Ecto neural progenitor cell (in vitro differentiated cells): ENCODE data around the gene HNRNPCL4.
"Not testable (repeated sequence)": the region's sequence is repeated elsewhere in the genome, so short reads cannot be mapped to it uniquely, and the experiment has no call there.

Experiments used
- DNase-seq: peaks from one replicate; pipeline ENCODE4 v3.0.0-alpha.2; 2018; ENCODE audit warnings: low spot score

The HNRNPCL4 gene

GRCh38 chr1:13165531-13165930 lies at the start of gene HNRNPCL4:
TSS of gene HNRNPCL4 (minus strand) at chr1:13165631. CDS start at chr1:13165467, 164 bp downstream.
- DNase-seq = not testable (repeated sequence)

DNA sequence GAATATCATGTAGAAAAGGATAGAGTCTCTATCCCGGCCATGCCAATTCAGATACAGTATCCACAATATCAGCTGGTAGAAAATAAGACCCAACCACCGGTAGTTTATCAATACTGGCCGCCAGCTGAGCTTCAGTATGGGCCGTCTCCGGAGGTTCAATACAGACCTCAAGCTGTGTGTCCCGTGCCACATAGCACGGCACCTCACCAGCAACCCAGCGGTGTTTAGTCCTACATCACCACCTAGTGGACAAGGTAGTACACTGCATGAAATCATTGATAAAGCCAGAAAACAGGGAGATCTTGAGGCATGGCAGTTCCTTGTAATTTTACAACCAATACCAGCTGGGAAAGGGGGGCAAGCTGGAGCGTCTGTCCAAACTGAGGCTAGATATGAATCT lies 43.3 kb upstream of the HNRNPCL4 start:
- DNase-seq = not testable (repeated sequence)

DNA sequence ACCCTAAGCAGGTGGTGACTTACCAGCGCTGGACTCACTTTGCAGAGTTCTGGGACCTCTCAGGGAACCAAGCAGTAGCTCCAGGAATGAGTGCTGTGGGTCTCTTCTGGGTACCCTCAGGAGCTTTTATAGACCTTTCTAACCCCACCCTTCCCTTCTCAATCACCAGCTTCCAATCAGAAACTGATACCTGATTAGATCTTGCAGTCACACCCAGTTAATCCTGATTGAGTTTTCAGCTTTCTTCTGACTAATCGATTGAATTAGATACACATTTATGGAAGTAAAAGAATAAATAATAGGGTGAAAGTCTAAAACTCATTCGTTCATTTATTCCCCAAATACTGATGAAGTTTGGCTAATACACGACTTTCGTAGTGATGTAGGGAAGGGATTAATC lies 35.9 kb upstream of the HNRNPCL4 start, which contains the start of gene PRAMEF13:
TSS of gene PRAMEF13 (minus strand) at position 101 of the 400 bp plus-strand sequence. CDS start 1,820 bp downstream, outside the sequence.
- DNase-seq = not testable (repeated sequence)

DNA sequence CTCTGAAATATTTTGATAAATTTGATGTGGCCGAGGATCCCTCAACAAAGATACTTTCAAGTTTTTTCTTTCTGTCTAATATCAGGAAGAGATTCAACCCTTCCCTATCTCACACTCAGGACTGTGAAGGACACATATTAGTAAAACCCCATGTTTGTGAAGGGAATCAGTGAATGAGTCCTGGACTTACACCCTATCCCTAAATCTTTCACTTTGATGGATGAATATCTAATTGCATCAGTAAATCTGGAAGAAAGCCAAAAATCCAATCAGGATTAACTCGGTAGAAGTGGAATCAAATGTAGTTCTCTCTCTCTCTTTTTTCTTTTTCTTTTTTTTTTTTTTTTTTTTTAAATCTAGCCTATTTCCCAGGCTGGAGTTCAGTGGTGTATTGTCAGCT lies 6.1 kb upstream of the HNRNPCL4 start, which contains the start of gene PRAMEF9:
TSS of gene PRAMEF9 (plus strand) at position 301 of the 400 bp plus-strand sequence. CDS start 3,433 bp downstream, outside the sequence.
- DNase-seq = not testable (repeated sequence)

DNA sequence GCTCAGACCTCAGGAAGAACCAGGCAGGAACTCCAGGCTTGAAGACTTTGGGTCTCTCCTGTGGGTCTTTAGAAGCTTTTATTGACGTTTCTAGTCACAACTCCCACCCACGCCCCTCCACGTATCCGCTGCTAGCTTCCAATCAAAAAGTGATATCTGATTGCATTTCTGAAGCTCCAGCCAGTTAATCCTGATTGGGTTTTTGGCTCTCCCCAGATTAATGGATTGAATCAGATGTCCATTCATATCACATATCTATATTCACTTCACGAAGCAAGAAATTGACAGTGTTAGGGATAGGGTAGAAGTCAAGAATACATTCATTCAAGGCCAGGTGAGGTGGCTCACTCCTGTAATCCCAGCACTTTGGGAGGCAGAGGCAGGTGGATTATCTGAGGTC lies 9.5 kb downstream of the HNRNPCL4 start, which contains the start of gene PRAMEF26:
TSS of gene PRAMEF26 (minus strand) at position 101 of the 400 bp plus-strand sequence. CDS start 2,914 bp downstream, outside the sequence.
- DNase-seq = not testable (repeated sequence)

DNA sequence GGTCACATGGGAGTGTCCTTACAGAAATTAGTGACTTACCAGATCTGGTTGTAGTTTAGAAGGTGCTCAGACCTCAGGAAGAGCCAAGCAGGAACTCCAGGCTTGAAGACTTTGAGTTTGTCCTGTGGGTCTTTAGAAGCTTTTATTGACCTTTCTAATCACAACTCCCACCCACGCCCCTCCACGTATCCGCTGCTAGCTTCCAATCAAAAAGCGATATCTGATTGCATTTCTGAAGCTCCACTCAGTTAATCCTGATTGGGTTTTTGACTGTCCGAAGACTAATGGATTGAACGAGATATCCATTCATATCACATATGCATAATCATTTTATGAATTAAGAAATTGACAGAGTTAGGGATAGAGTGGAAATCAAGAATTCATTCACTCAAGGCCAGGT lies 48.7 kb downstream of the HNRNPCL4 start, which contains the start of gene HNRNPCL2:
TSS of gene HNRNPCL2 (minus strand) at position 101 of the 400 bp plus-strand sequence. CDS start 454 bp downstream, outside the sequence.
- DNase-seq = not testable (repeated sequence)
